ENCODE results near the gene IL1F10. TPM values are rescaled to one million over a fixed set of nuclear protein-coding genes. Genes with fewer than 3 reads are reported as not detected.

The IL1F10 gene
- total RNA-seq, 1 experiment from 2014 or later = not detected

DNA sequence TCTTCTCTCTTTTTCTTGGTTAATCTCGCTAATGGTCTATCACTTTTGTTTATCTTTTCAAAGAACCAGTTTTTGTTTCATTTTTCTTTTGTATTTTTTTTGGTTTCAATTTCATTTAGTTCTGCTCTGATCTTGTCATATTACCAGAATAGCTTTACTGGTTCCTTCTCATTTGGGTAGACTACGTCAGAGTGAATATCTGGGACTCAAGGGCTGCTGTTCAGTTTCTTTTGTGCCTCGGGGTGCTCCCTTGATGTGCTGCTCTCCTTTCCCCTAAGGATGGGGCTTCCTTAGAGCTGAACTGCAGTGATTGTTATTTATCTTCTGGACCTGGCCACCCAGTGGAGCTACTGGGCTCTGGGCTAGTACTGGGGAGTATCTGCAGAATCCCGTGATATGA is 30.3 kb downstream of the IL1F10 start:
- TF ChIP-seq EZH2 (IDR thresholded peaks at IDR 0.05; ENCODE audit: borderline replicate concordance, low read depth, low read length, poor library complexity, severe bottlenecking) = no peak
- TF ChIP-seq, protein P1, sequence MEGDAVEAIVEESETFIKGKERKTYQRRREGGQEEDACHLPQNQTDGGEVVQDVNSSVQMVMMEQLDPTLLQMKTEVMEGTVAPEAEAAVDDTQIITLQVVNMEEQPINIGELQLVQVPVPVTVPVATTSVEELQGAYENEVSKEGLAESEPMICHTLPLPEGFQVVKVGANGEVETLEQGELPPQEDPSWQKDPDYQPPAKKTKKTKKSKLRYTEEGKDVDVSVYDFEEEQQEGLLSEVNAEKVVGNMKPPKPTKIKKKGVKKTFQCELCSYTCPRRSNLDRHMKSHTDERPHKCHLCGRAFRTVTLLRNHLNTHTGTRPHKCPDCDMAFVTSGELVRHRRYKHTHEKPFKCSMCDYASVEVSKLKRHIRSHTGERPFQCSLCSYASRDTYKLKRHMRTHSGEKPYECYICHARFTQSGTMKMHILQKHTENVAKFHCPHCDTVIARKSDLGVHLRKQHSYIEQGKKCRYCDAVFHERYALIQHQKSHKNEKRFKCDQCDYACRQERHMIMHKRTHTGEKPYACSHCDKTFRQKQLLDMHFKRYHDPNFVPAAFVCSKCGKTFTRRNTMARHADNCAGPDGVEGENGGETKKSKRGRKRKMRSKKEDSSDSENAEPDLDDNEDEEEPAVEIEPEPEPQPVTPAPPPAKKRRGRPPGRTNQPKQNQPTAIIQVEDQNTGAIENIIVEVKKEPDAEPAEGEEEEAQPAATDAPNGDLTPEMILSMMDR (conservative IDR thresholded peaks at IDR 0.05; ENCODE audit: low read depth, low read length) = no peak
- no peak for DNase-seq (ENCODE audit: low spot score)
- Histone ChIP-seq H3K4me1 (ENCODE audit: insufficient read depth, low read length, poor library complexity, severe bottlenecking) (no peaks in the 10 kb centered on the region), H3K36me3 (ENCODE audit: insufficient read depth, low read length, poor library complexity, severe bottlenecking) (no peaks in the 10 kb centered on the region), H3K27ac (ENCODE audit: low read depth, low read length, poor library complexity, severe bottlenecking) (no peak overlapping the region), H3K9me3 (ENCODE audit: low read depth, low read length, poor library complexity, severe bottlenecking) (no peaks in the 10 kb centered on the region), H3K4me3 (ENCODE audit: low read depth, low read length, poor library complexity, severe bottlenecking) (no peak overlapping the region), H3K27me3 (replicated peaks; ENCODE audit: insufficient read depth, low read depth, low read length, poor library complexity) (peaks cover 8% of the 10 kb centered on the region)
- CTCF ChIA-PET = no interaction called here
- POLR2A ChIA-PET (ENCODE audit: low non-redundant PET) = no interaction called here
- no TSS peak for BruUV-seq (replicated peaks)
- intact Hi-C loops (cut with micrococcal nuclease; ENCODE audit: unreplicated experiment) = no loop called here

DNA sequence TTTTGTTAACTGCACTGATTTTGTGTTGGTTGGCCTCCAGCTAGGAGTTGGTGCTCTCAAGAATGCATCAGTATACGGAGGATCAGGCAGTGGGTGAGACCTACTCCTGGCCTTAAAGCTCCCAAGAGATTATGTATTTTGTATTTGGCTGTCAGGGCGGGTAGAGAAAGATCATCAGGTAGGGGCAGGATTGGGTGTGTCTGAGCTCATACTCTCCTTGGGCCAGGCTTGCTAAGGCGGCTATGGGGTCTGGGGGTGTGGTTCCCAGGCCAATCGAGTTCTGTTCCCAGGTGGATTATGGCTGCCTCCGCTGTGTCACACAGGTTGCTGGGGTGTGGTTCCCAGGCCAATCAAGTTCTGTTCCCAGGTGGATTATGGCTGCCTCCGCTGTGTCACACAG is 30.8 kb downstream of the IL1F10 start:
- intact Hi-C loops (cut with micrococcal nuclease; ENCODE audit: unreplicated experiment) = no loop called here
- CTCF ChIA-PET = no interaction called here
- Histone ChIP-seq H3K36me3 (ENCODE audit: insufficient read depth, low read length, poor library complexity, severe bottlenecking) (no peaks in the 10 kb centered on the region), H3K9me3 (ENCODE audit: low read depth, low read length, poor library complexity, severe bottlenecking) (no peaks in the 10 kb centered on the region), H3K4me3 (ENCODE audit: low read depth, low read length, poor library complexity, severe bottlenecking) (no peak overlapping the region), H3K4me1 (ENCODE audit: insufficient read depth, low read length, poor library complexity, severe bottlenecking) (no peaks in the 10 kb centered on the region), H3K27me3 (replicated peaks; ENCODE audit: insufficient read depth, low read depth, low read length, poor library complexity) (peaks cover 8% of the 10 kb centered on the region), H3K27ac (ENCODE audit: low read depth, low read length, poor library complexity, severe bottlenecking) (no peak overlapping the region)
- TF ChIP-seq, protein P1 (conservative IDR thresholded peaks at IDR 0.05; ENCODE audit: low read depth, low read length) = no peak
- no peak for TF ChIP-seq EZH2 (IDR thresholded peaks at IDR 0.05; ENCODE audit: borderline replicate concordance, low read depth, low read length, poor library complexity, severe bottlenecking)
- BruUV-seq (replicated peaks) = no TSS peak
- DNase-seq (ENCODE audit: low spot score) = no peak
- POLR2A ChIA-PET (ENCODE audit: low non-redundant PET) = no interaction called here

DNA sequence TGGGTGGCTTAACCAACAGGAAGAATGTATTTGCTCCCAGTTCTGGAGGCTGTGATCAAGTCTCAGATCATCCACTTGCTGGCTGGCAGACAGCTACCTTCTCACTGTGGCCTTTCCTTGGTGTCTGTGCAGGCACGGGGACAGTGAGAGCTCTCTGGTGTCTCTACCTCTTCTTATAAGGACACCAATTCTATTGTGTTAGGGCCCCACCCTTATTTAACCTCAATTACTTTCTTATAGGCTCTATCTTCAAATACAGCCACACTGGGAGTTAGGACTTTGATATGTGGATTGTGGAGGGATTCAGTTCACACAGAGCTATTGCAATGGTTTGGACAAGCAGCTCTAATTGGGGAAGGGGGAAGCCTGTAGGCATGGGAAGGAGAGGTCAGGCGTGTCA is 34.4 kb downstream of the IL1F10 start:
- TF ChIP-seq, protein P1 (conservative IDR thresholded peaks at IDR 0.05; ENCODE audit: low read depth, low read length) = no peak
- ChIA-PET CTCF (no interaction called here), POLR2A (ENCODE audit: low non-redundant PET) (no interaction called here)
- intact Hi-C loops (cut with micrococcal nuclease; ENCODE audit: unreplicated experiment) = no loop called here
- Histone ChIP-seq H3K4me3 (ENCODE audit: low read depth, low read length, poor library complexity, severe bottlenecking) (no peak overlapping the region), H3K27ac (ENCODE audit: low read depth, low read length, poor library complexity, severe bottlenecking) (no peak overlapping the region), H3K36me3 (ENCODE audit: insufficient read depth, low read length, poor library complexity, severe bottlenecking) (no peaks in the 10 kb centered on the region), H3K9me3 (ENCODE audit: low read depth, low read length, poor library complexity, severe bottlenecking) (no peaks in the 10 kb centered on the region), H3K4me1 (ENCODE audit: insufficient read depth, low read length, poor library complexity, severe bottlenecking) (no peaks in the 10 kb centered on the region), H3K27me3 (replicated peaks; ENCODE audit: insufficient read depth, low read depth, low read length, poor library complexity) (peaks cover 6% of the 10 kb centered on the region)
- no TSS peak for BruUV-seq (replicated peaks)
- DNase-seq (ENCODE audit: low spot score) = no peak

Data from A673 (cell line).